WI38 (cell line): ENCODE results near the gene STAU1.
"Not testable (repeated sequence)": the region's sequence is repeated elsewhere in the genome, so short reads cannot be mapped to it uniquely, and the experiment has no call there.

Source experiments
- H3K4me3 ChIP-seq: 2 replicates; pipeline ENCODE4 v1.5.1; 2011; ENCODE audit warnings: low read depth, mild to moderate bottlenecking, control low read depth, low read length
- TF ChIP-seq, protein P1 (sequence below): IDR thresholded peaks from 2 replicates; pipeline ENCODE4 v1.5.1; 2012; ENCODE audit warnings: low read depth, mild to moderate bottlenecking, control low read depth, low read length

The STAU1 gene

DNA sequence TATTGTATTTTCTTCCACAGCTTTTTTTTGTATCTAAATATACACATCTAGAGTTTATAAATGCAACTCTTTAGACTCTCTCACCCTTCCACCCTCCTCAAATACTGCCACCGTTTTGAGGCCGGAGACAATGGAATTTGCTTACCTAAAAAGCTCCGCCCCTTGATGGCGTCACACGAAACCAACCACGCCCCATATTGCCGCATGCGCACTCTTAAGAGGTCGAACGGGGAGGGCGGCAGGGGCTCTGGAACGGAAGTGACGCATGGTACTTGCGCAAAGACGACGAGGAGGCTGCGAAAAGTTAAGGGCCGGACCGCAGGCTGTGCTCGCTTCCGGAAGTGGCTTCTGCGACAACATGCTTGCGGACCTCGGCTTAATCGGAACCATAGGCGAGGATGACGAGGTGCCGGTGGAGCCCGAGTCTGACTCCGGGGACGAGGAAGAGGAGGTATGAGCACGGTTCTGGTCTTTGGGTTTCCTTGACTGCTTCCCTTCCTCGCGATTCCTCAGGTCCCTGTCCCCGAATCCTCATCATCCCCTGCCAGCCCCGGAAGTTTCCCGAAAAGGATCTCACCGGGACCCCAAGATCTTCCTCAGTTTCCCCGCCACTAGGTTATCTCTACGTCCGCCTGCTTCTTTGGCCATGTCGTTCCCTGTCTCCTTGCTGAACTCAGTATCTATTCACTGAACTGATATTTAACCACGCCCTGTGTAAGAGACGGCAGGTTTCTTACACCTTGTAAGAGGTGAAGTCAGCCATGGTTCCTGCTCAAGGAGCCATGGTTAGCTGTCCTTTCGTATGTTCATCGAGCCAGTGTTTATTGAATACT is 31.2 kb upstream of the STAU1 start, which contains the start of gene DDX27:
DDX27 (plus strand) TSS at position 326 of the 833 bp plus-strand sequence; CDS start at position 359, 33 bp downstream.
- peak within 1 kb of the TSS; percentile 85 for H3K4me3 ChIP-seq
- TF ChIP-seq, protein P1, sequence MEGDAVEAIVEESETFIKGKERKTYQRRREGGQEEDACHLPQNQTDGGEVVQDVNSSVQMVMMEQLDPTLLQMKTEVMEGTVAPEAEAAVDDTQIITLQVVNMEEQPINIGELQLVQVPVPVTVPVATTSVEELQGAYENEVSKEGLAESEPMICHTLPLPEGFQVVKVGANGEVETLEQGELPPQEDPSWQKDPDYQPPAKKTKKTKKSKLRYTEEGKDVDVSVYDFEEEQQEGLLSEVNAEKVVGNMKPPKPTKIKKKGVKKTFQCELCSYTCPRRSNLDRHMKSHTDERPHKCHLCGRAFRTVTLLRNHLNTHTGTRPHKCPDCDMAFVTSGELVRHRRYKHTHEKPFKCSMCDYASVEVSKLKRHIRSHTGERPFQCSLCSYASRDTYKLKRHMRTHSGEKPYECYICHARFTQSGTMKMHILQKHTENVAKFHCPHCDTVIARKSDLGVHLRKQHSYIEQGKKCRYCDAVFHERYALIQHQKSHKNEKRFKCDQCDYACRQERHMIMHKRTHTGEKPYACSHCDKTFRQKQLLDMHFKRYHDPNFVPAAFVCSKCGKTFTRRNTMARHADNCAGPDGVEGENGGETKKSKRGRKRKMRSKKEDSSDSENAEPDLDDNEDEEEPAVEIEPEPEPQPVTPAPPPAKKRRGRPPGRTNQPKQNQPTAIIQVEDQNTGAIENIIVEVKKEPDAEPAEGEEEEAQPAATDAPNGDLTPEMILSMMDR, result no peak

DNA sequence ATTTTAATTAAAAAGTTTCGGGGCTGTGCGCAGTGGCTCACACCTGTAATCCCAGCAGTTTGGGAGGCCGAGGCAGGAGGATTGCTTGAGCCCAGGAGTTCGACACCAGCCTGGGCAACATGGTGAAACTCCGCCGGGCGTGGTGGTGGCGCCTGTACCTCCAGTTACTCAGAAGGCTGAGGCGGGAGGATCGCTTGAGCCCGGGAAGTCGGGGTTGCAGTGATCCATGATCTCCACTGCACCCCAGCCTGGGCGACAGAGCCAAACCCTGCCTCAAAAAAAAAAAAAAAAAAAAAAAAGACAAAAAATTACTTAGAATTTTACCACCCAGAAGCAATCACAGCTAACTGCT is 30.6 kb upstream of the STAU1 start:
- not testable (repeated sequence) for H3K4me3 ChIP-seq

DNA sequence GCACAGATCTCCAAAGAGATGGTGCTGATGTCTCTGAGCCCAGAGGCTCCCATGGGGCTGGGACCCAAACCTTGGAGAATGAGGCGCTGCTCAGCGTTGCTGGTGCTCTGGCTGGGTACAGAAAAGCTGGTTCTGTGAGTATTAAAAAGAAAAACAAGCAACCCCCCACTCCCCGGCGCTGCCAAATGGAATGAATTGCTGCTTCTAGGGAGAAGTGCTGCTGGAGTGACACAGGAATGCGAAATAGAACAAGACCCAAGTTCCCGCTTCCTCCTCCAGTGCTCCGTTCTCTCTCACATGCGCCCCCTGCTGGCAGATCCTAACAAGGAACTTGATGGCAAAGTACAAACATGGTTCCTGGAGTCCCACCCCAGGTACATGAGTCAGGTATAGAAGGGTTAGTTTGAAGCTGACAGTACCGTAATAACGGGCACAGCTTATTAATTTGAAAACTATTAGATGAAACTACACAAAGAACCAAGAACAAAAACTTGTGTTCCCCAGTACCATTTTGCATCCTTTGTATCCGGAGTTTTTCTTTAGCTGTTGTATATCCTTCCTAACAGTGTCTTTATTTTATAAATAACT is 29.0 kb upstream of the STAU1 start:
- H3K4me3 ChIP-seq, result 0 out of 2 replicates have a peak overlapping the region, but pooled peaks have one; percentile 23

DNA sequence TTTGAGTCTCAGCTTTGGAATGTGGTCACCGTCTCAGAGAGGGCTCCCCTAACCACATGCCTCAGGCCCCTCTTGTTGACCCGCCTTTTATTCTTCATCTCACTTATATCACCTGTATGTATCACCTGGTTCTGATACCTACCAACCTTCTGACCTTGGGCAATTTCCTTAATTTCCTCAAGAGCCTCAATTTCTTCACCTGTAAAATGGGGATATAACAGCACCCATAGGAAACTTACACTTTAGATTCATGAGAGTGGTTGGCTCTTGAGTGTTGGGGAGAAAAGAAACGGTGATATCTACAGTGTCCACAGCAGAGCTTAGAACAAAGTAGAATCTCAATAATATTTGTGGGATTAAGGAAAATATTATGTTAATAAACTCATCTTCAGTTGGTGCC is 27.1 kb upstream of the STAU1 start:
- H3K4me3 ChIP-seq, result no peak overlapping the region
- TF ChIP-seq, protein P1, result no peak

More for the DNA sequence above, 29.0 kb upstream of the STAU1 start:
- TF ChIP-seq, protein P1, result peak; percentile 79

DNA sequence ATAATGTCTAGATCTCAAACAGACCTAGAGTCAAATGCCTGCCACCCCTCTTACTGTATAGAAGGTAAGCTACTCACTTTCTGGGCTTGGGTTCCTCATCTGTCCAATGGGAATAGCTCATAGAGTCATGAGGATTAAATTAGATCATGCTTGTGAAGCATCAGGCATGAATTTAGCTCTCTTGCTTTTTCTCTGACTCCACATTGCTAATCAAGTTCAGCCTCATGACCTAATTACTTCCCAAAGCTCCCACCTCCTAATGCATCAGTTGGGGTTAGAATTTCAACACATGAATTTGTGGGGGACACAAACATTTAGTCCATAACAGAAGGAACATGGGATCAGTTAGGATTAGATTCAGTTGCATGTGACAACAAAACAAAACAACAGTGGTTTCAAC is 26.4 kb upstream of the STAU1 start:
- H3K4me3 ChIP-seq, result no peak overlapping the region
- TF ChIP-seq, protein P1, result no peak

DNA sequence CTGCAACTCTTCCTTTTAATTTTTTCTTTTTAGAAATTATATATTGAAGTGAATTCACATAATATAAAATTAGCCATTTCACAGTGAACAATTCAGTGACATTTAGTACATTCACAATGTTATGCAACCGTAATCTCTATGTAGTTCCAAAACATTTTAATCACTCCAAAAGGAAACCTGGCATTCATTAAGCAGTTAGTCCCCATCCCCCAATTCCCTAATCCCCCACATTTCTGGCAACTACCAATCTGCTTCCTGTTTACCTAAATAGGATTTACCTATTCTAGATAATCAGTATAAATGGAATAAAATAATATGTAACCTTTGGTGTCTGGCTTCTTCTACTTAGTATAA is 22.6 kb upstream of the STAU1 start:
- TF ChIP-seq, protein P1, result no peak
- no peak overlapping the region for H3K4me3 ChIP-seq

DNA sequence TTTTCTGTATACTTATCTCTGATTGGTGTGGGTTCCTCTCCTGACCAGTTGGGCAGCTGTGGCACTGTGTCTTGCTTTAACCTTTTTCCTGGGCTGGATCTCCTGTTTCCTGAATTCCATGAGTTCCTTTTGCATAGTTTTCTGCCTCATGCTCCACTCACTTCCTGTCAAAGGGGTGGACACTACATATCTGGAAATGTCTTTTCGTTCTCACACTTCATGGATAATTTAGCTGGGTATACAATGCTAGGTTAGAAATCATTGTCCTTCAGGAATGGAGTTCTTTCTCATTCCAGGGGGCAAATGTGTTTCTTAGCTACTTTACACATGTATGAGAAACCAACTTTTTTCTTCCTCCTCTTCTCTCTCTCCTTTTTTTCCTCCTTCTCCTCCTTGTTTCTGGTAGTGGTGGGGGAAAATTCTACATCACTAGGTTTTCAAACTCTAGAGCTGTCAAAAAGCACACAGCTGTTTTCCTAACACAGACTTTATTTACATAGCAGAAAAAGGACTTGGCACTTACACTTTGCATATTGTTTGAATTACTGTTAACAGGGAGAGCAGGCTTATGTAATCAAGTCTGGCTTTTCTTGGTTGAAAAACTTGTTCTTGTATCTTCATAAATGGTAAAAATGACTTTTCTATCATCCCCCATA is 22.1 kb upstream of the STAU1 start:
- TF ChIP-seq, protein P1, result no peak
- no peak overlapping the region for H3K4me3 ChIP-seq
